NCI-H2196 treated with DMSO at 0.1 percent for 48 hours (cell line): Measurements from ENCODE around the gene KCNN2.
"Not testable (repeated sequence)": the region's sequence is repeated elsewhere in the genome, so short reads cannot be mapped to it uniquely, and the experiment has no call there.

Source experiments
- DNase-seq: peaks from one replicate; lab custom pipeline; 2025; ENCODE audit not compliant: unreplicated experiment; lab: John Stamatoyannopoulos, UW

KCNN2 gene

DNA sequence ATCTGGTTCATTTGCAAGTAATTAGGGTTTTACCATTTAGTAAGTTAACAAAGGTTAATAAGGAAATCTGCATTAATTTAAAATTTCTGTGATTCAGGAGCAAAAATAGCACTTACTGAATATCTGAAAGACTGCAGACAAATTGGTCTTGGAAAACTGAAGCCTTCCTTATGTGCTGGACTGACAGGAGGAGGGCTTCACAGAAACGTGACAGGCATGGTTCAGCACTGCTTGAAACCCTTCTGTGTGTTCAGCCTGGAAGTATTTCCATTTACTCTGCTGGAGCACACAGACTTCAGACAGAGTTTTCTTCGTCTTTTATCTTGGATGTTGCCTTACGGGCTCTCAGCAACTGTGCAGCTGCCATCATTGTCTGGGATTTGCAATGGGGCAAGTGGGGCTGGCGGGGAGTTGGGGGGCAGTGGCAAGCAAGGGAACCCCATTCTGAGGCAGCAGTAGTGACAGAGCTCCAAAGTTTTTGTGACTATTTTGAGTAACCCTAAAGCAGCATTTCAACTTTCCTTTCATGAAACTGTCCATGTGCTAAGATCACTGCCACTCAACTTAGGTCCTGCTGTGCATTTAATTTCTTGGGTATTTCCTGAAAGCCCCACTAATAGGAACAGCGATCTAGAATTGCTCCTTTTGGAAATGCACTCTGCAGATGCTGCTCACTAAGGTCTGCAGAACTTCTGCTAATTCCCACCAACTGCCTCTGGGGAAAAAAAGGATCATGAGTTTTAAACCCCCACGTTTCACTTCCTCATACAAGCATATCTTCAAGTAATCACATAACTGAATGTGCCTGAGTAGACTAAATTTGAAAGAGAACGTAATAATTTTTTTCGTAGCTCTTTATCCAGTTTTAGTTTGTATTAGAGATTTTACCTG, 56.6 kb downstream of the KCNN2 start:
- no peak for DNase-seq

DNA sequence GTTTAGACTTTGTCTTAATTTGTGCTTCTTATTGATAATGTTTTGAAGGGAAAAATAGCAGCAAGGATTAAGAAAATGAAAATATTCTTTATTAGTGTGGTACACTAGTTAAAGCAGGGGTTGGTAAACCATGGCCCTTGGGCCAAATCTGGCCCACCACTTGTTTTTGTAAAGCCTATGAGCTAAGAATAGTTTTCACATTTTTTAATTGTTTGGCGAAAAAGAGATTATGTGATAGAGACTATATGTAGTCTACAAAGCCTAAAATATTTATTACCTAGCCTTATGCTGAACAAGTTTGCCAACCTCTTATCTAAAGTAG, 57.2 kb downstream of the KCNN2 start:
- no peak for DNase-seq

DNA sequence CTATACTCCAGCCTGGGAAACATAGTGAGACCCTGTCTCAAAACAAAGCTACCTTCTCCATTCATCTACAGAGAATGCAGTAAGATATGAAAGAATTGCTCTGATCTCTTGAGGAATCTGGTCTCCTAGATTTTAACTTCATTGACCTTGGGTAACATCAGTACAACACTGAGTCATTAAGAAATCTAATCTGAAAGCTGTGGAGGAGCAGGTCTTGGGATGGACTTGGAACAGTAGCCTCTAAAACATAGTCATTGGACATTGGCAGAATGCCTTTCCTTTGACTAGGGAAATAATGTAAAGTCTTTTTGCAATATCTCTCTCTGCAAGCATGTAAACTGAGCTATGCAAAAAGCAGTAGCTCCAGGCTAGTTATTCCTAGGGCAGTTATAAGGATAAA, 58.1 kb downstream of the KCNN2 start:
- no peak for DNase-seq

DNA sequence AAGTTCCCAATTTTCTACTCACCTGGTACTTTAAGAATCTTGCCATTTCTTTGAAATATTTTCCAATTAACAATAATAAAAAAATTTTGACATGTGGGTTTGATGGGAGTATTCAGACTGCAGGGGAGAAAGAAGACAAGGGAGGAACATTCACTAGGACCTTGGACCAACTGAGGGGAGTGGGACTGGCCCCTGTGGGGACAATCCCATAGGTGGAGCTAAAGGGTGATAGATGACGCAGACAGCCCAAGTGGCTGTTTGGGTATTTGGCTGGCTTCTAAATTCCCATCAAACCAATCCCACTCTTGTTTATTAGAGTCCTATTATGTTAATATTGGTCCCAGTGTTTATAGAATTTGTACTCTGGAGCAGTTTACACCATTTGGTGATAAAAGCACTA, 65.3 kb downstream of the KCNN2 start:
- no peak for DNase-seq

DNA sequence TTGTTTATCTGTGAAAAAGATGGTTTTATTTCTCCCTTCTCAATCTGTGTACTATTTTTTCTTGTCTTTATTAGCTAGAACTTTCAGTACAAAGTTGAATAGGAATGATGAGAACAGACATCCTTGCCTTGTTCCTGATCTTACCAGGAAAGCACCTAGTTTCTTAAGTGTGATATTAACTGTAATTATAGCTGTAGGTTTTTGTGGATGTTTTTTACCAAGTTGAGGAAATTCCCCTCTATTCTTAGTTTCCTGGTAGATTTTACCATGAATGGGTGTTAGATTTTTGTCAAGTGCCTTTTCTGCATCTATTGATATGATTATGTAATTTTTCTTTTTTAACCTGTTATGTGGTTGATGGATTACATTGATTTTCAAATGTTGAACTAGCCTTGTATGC, 68.7 kb downstream of the KCNN2 start:
- no peak for DNase-seq

DNA sequence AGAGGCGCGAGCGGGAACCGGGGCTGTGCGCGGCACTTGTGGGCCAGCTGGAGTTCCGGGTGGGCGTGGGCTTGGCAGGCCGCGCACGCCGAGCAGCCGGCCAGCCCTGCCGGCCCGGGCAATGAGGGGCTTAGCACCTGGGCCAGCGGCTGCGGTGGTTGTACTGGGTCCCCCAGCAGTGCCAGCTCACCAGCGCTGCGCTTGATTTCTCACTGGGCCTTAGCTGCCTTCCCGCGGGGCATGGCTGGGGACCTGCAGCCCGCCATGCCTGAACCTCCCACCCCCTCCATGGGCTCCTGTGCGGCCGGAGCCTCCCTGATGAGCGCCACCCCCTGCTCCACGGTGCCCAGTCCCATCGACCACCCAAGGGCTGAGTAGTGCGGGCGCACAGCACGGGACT, 70.8 kb downstream of the KCNN2 start:
- not testable (repeated sequence) for DNase-seq

DNA sequence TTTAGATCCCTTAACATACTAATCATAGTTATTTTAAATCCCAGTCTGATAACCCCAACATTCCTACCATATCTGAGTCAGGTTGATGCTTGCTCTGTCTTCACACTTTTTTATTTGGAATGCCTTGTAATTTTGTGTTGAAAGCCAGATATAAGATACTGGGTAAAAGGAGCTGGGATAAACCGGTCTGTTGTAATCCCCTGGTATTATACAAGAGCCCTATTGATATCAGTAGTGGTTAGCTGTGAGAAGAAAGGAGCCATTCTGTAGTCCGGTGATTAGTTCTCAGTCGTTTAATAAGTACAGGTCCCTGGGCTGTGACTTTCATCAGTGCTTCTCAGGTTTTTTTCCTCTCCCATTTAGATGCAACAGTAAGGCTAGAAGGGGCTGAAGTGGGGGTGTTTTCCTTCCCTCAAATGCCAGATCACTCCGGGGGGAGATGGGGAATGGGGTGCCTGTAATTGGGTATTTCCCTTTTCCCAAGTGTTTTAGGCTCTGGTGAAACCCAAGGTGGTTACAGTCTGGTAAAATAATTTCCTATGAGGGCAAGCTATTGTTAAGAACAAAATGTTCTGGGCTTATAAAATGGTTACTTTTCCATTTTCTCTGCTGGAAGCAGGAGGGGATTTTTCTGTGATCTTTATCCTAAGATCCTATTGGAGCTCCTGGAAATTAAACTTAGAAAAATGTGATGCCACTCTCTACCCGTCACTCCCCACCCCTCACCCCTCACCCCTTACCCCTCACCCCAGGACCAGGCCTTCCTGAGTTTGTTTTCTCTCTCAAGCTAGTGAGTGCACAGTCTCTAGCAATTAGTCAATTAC, 72.7 kb downstream of the KCNN2 start:
- no peak for DNase-seq

DNA sequence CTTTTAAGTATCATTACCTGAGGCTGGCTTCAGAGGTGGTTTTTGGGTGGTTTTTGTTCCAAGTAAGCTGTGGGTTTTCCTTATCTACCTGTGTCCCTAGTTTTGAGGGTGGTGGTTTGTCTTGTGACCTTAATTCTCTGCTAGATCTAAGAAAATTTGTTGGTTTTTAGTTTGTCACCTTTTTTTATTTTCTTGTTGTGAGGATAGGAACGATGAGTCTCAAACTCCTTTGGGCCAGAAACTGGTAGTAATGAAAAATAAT, 73.3 kb downstream of the KCNN2 start:
- no peak for DNase-seq

DNA sequence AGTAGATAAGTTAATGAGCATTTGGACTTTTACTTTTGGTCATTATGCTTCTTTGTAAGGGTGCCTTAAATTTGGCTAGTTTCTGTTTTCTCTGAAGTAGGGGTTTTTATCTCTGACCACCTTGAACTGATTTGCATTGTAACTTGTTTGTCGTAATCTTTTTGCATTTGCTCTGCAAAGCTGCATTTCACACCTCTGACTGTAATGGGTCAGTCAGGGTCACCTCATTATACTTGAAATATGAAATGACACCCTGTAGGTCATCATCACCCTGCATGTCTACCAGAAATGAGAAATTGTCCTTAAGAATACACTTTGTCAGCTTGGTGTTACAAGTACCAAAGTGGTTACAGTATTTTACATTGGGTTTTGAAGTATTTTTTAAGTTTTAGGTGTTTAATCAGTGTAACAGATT, 74.0 kb downstream of the KCNN2 start:
- no peak for DNase-seq

DNA sequence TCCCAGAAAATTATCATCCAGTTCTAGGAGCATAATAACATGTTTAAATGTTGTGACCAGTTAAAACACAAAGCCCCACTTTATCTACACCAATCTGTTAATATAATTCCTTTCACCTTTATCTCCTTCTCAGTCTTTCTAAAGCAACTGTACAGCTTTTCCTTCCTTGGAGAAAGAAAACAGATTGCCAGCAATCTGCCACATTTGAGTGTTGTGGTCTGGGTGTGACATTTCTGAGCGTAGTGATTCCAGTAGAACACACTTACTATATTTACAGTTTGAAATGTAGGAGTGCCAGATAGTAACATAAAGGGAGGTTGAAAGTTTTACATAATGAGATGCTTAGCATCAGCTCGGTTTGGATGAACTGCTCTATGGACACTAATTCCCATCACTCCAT, 76.1 kb downstream of the KCNN2 start:
- DNase-seq, result no peak

DNA sequence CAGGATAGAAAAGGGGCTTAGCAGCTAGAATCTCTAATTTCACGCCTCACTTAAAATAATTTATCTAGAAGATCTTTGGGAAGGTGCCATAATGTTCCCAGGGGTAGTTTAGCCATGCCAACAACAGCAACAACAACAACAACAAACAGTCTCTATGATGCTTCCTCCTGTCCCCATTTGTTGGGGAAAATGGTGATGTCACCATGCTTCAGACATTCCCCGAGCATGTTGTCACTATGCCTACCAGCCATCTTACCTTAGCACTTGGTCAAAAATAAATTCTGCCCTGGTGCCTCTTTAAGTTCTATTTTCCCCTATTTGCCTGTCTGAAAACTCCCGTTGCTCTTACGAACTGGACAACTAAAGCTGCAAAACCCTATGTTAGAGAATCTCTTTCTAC, 76.6 kb downstream of the KCNN2 start:
- DNase-seq, result no peak

DNA sequence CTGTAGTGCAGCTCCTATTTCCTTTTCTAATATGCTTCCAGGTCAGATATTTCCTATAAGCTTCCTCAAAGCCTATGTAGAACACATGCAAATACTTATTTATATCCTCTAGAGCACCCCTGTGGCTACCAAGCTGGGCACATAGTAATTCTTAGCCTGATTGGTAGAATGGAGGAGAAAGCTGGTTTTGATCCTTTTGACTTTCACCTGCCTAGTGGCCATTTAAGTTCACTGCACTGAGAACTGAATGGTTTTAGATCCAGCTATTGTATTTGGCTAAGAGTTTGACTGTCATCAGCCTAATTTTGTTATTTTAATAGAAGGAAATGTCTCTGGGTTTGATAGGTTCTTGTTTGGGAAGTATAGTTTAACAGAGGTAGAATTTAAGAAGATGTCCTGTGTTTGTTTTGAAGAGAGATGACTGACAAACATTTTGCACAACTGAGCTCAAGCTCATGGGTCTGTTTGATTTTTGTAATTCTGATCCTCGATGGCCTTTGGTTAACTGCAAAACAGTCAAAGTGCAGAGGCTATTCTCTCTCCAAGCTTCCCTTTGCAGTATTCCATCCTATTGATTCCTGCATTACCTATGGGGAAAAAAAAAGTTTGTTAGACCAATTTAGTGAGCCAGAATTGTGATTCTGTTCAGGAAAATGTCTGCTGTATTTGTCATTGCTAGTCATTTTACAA, 85.4 kb downstream of the KCNN2 start:
- DNase-seq, result no peak

DNA sequence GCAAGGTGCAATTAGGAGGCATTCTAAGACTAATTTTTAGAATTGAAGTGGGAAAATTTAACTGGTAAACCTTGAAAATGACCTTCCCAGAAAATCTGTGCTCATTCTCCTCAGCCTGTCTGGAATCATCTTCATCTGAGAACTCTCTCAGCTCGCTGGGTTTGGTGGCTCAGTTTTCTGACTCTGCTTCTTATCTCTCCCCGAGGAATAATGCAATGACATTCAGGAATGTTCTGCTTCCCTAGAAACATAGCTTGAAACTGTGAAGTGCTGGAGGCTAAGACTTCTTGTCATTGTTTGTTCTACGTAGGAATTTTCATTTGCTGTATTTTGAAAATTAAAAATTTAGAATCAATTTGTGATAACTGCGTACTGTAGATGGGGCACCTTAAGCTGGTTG, 86.6 kb downstream of the KCNN2 start:
- DNase-seq, result no peak

DNA sequence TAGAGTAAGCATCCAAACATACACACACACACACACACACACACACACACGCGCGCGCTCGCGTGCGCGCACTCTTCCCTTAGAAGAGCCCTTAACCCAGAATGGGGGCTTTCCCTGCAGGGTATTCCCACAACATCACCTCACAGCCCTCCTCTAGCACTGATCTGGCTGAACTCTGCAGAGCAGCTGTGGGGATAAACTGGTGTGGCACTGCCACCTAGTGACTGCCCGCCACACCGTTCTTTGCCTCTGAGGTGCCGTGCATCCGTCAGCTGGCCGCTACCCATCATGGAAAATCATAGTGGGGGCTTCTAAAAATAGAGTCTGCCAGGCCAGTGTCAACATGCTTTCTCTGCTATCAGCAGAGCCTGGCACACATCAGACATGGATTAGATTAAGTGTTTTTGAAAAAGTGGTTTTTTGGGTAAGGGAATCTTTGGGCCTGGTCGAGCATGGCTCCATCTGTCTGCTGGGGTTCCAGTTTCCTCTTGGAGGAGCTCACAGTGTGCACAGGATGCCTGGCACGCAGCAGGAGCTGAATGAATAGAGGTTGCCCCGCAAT, 88.1 kb downstream of the KCNN2 start:
- DNase-seq, result peak; percentile 2

DNA sequence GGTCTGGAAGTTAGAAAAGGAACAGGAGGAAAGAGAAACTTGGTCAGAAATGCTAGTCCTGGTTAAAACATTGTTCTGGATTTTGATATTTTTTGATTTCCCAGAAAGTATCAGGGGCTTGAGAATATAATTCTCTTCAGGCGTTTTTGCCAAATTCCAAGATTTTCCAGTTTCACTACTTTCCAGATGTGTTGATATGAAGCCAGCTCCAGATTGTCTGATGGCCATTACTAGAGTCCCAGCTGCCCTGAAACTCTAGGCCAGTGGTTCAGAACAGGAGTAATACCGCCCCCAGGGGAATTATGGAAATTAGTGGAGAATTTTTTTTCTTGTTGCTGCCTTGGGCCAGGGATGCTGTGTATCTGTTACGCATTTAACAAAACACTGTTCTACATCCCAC, 88.6 kb downstream of the KCNN2 start:
- no peak for DNase-seq

DNA sequence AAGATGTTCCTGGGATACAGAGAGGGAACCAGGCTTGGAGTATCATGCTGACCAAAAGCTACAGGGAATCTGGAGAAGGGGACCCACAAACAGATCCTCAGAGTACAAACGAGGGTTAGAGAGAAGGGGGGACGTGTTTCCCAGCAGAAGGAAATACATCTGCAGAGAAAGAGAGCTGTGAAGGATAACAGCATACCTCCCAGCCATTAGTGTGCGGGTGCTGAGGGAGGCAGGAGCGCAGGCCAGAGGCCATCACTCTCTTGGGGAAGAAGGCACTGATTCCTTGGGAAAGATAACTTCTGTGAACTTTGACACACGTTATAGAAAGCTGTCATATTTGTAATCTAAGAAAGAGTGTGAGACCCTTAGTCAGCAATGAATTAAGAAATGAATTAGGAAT, 96.9 kb downstream of the KCNN2 start:
- no peak for DNase-seq

DNA sequence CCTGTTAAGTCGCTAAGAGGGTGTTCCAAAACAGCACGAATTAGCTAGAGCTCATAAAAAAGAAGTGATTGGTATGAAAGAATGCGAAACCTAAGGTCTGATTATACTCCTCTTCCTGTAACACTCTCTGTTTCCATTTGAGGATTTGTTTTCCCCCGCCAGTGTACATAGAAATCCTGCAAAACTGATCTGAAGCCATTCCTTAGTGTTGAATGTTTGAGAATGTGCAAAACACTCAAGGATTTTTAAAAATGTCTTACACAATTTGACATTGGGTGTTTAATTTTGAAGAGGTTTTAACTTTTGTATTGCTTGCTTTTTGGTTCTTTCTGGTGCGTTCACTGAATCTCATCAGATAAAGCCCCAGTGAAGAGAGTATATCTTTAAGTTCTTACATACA, 105.3 kb downstream of the KCNN2 start:
- no peak for DNase-seq

DNA sequence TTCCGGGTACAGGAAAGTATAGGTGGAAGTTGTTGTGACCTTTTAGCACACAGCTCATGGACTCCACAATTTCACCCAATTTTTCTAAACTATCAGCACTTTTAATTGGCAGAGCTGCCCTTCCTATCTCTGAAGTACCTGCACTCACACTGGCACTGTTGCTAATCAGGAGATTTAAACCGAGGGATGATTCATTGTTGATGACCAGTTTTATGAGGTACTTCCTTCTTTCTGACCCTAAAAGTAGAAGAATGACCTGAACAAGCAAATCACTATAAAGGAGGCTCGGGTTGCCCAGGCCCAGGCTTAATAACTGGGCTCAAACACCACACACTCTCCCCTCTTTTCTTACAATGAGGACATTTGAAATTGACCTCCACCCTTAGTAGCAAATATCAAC, 105.9 kb downstream of the KCNN2 start:
- no peak for DNase-seq

DNA sequence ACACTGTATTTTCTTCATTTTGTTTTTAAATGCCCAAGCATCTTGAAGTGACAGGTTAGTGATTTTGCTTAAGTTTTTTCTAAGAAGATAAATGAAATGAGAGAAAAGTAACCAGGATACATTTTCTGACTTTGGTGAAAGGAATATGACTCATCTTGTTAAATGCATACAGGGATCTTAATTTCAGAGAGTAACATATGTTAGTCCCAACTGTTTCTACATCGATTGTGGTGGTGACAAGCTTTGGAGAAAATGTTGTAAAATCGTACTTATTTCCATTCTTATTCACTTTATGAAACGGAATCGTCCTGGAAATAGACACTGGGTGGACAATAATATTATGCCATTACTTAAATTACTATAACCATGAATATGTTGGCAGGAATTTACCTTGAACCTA, 107.5 kb downstream of the KCNN2 start:
- no peak for DNase-seq

DNA sequence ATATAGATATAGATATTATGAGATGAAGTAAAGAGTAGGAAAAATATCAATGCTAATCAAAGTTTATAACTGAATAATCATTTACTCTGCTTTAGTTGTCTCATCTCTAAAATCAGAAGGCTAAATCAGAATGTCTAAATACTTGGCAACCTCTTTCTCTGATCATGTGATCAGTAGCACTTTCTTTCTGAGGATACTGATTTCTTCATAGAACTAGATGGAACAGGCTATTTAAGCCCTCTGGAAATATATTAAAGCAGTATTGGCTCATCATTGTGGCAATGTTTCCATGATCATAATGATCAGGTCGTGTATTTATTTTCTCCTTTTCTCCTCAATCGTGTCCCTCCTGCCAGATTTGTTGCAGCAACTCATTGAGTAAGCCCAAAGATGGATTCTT, 109.7 kb downstream of the KCNN2 start:
- DNase-seq, result no peak

DNA sequence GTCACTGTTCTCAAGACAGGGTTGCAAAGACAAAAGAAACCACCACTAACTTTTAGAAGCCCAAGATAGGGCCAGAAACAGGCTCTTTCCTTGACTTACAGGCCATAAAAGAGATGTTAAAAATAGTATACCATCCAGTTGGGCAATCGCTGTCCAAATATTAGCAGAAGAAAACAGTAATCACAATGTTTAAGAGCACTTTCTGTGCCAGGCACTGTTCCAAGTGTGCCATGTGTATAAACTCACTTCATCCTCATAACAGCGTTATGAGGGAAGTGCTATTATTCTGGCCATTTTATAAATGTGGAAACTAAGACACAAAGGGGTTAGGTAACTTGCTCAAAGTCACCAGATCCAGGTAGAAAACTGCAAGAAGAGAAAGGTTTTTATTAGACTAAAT, 111.7 kb downstream of the KCNN2 start:
- no peak for DNase-seq

DNA sequence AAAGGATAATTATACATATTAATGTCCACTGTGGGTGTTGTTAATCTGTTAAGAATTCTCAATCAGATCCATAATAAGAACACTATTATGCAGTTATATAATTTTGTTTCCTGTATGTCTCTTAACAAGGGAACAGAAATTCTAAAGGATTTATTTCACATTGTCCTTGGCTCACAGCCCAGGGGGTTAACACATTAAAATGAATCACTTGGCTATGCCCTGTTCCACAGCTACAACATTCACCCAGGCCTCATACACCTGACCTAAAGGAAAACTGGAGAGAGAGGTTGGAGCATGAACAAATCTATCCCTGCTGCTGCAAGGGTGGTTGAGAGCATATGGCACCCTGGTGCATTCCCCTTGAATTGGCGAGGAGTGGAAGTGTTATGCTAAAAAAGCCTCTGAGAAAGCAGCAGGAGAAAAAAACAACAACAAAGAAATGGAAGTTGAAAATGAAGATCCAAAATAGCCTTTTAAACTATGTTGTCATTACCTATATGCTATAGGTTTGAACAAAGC, 116.0 kb downstream of the KCNN2 start:
- no peak for DNase-seq
